ENCODE measurements around the gene AOPEP.

The AOPEP gene

DNA sequence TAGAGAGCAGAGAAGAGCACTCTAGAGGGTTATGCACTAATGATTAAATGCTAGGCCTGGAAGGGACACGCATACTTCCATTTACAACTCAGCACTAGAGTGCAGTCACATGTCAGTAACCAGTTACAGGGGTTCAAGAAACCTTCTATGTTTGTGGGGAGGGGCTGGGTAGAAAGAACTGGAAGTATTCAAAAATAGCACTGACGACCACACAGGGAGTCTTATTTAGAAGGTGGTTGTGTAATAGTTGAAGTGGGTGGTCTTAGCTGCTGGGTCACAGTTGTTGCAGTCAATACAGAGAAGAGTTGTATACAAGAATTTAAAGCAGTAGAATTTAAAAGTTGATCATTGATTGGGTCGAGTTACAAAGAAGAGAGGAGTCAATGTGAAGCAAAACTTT lies 15.4 kb downstream of the AOPEP start:
- no peaks in the 10 kb centered on the region; the same call in 1 of the 2 replicates for H3K36me3 ChIP-seq (ENCODE audit: control insufficient read depth, insufficient read depth, low read length)
- TF ChIP-seq, protein P1, sequence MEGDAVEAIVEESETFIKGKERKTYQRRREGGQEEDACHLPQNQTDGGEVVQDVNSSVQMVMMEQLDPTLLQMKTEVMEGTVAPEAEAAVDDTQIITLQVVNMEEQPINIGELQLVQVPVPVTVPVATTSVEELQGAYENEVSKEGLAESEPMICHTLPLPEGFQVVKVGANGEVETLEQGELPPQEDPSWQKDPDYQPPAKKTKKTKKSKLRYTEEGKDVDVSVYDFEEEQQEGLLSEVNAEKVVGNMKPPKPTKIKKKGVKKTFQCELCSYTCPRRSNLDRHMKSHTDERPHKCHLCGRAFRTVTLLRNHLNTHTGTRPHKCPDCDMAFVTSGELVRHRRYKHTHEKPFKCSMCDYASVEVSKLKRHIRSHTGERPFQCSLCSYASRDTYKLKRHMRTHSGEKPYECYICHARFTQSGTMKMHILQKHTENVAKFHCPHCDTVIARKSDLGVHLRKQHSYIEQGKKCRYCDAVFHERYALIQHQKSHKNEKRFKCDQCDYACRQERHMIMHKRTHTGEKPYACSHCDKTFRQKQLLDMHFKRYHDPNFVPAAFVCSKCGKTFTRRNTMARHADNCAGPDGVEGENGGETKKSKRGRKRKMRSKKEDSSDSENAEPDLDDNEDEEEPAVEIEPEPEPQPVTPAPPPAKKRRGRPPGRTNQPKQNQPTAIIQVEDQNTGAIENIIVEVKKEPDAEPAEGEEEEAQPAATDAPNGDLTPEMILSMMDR (IDR thresholded peaks at IDR 0.05; ENCODE audit: insufficient read depth, low read length, poor library complexity, severe bottlenecking): no peak
- no peaks in the 10 kb centered on the region for H3K27me3 ChIP-seq (replicated peaks; ENCODE audit: control insufficient read depth, insufficient read depth, low read length)
- DNase-seq (ENCODE audit: extremely low read depth, insufficient read length): no peak
- no peak overlapping the region for H3K4me3 ChIP-seq (replicated peaks; ENCODE audit: low read depth, low read length)

DNA sequence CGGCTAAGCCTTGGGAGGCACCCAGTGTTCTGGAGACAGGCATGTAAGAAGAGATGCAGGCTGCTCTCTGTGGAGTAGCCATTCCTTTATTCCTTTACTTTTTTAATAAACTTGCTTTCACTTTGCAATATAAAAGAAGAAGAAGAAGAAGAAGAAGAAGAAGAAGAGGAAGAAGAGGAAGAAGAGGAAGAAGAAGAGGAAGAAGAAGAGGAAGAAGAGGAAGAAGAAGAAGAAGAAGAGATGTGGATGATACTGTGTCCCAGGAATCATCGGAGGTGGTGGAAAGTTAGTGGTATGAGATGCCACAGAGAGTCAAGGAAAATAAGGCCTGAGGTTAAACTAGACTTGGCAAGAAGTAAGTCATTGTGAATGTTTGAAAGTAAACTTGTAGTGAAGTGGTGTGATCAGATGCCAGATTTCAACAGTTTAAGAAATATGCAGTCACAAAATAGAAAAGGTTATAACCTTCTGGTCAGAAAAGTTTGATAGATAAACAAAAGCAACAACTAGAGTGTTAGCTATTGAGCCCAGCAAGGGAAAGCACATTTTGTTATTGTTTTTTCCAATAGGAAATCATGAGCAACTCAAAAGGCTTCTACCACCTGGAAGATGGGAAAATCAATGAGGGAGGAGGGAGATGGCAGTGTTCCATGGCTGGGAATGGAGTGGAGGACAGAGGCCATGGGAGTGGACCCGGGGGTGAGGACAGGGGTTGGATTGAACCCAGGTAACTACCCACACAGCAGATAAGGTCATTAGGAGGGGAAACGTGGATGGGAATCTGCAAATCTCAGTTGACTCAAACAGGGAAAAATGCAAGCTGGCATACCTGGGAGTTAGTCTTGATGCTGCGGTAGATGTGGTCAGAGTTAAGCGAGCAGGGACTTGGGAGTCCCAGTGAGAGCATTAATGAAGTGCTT lies 16.8 kb downstream of the AOPEP start:
- no peak for DNase-seq (ENCODE audit: extremely low read depth, insufficient read length)
- TF ChIP-seq, protein P1 (IDR thresholded peaks at IDR 0.05; ENCODE audit: insufficient read depth, low read length, poor library complexity, severe bottlenecking): no peak
- no peak overlapping the region for H3K4me3 ChIP-seq (replicated peaks; ENCODE audit: low read depth, low read length)
- H3K27me3 ChIP-seq (replicated peaks; ENCODE audit: control insufficient read depth, insufficient read depth, low read length): no peaks in the 10 kb centered on the region
- H3K36me3 ChIP-seq (ENCODE audit: control insufficient read depth, insufficient read depth, low read length): no peaks in the 10 kb centered on the region; the same call in 1 of the 2 replicates

DNA sequence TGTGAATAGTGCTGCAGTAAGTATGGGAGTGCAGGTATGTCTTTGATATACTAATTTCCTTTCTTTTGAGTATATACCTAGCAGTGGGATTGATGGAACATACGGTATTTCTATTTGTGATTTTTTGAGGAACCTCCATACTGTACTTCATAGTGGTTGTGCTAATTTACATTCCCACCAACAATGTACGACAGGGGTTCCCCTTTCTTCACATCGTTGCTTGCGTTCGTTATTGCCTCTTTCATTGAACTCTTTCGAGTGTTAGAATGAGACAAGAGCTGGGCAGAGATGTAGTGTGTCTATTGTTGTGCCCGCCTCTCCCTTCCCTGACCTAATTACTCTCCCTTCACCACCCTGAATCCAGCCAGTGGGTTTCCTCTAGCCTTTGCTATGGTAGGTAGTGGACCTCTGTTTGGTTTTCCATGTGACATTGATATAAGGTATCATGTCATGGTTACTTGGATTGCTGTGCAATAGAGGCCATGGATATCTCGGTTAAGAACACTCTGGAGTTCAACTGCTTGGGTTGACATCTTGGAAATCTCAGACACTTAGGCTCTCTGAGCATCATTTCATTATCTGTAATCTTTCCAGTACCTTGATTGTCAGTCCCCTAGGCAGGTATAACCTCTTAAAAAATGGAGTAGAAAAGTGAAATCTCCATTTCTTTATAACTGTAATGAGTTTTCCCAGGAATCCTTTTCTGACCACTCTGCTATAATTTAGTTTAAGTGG lies 19.5 kb downstream of the AOPEP start:
- TF ChIP-seq, protein P1 (IDR thresholded peaks at IDR 0.05; ENCODE audit: insufficient read depth, low read length, poor library complexity, severe bottlenecking): no peak
- no peak for DNase-seq (ENCODE audit: extremely low read depth, insufficient read length)
- Histone ChIP-seq H3K27me3 (replicated peaks; ENCODE audit: control insufficient read depth, insufficient read depth, low read length) (no peaks in the 10 kb centered on the region), H3K36me3 (ENCODE audit: control insufficient read depth, insufficient read depth, low read length) (no peaks in the 10 kb centered on the region; the same call in none of the 2 replicates), H3K4me3 (replicated peaks; ENCODE audit: low read depth, low read length) (no peak overlapping the region)

DNA sequence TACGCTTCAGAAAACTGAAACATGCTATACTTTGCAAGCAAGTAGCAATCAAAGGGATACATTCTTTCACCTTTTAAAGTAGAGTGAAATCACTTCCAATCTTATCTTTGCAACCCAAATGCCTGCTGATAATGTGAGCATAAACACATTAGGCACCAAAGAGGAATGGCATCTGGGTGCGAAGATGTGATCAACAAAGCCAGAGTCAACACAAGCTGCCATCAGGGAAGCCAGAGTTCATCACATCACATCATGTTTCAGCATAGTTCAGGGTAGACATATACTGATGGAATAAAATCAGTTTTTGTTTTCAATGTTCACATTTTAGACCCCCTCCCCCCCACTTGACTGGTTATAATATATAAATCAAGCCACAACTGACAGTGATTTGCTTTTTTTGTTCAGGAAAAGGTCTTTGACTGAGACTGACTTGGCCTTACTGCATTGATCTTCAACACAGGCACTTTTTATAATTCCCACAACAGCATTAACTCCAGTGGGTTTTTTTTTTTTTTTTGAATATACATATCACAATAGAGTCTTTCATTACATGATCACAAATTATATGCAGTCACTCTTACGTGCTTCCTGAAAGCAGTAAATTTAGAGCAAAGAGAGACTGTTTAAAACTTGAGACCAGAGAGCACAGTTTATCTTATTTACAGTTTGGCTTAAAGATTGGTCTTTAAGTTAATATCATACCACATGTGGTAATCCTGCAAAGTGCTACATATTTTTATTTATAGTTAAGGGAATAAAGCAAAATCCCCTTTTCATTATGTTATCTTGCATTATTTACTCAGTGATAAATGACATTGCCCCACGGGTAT lies 20.3 kb downstream of the AOPEP start:
- Histone ChIP-seq H3K36me3 (ENCODE audit: control insufficient read depth, insufficient read depth, low read length) (no peaks in the 10 kb centered on the region; the same call in none of the 2 replicates), H3K27me3 (replicated peaks; ENCODE audit: control insufficient read depth, insufficient read depth, low read length) (no peaks in the 10 kb centered on the region), H3K4me3 (replicated peaks; ENCODE audit: low read depth, low read length) (no peak overlapping the region)
- DNase-seq (ENCODE audit: extremely low read depth, insufficient read length): no peak
- TF ChIP-seq, protein P1 (IDR thresholded peaks at IDR 0.05; ENCODE audit: insufficient read depth, low read length, poor library complexity, severe bottlenecking): no peak

- no peaks in the 10 kb centered on the region for H3K27me3 ChIP-seq (replicated peaks; ENCODE audit: control insufficient read depth, insufficient read depth, low read length)
- TF ChIP-seq, protein P1 (IDR thresholded peaks at IDR 0.05; ENCODE audit: insufficient read depth, low read length, poor library complexity, severe bottlenecking): no peak
- H3K4me3 ChIP-seq (replicated peaks; ENCODE audit: low read depth, low read length): no peak overlapping the region
- DNase-seq (ENCODE audit: extremely low read depth, insufficient read length): no peak
- no peaks in the 10 kb centered on the region for H3K36me3 ChIP-seq (ENCODE audit: control insufficient read depth, insufficient read depth, low read length)
These were observed 28.5 kb downstream of the AOPEP start for GRCh38 chr9:94754976-94755475.

Measured in GM06990 (cell line).